MCF 10A (cell line): ENCODE measurements around the gene RBBP8. TPM values are rescaled to one million over a fixed set of nuclear protein-coding genes. Genes with fewer than 3 reads are reported as not detected.

ENCODE experiments used
- BruUV-seq: library from RNA; stranded (reverse); fragments of 400-500 nt; replicated peaks from 2 replicates; lab custom pipeline; 2021; lab: Mats Ljungman, UMichigan
- CTCF ChIA-PET: fragments of 300-600 bp; sonication (Branson Sonifier 250); formaldehyde crosslinking; extraction: SDS; loops from one replicate; lab custom pipeline; 2021; ENCODE audit warnings: antibody characterized with exemption, inconsistent platforms; lab: Yijun Ruan, JAX
- POLR2A ChIA-PET: fragments of 300-600, 350-650 bp; sonication (Branson Sonifier 250); formaldehyde crosslinking; extraction: SDS; loops from one replicate; lab custom pipeline; 2020; ENCODE audit warnings: antibody characterized with exemption, inconsistent platforms; lab: Yijun Ruan, JAX
- DNase-seq: peaks from one replicate; pipeline ENCODE4 v3.0.0-alpha.2; 2018; ENCODE audit not compliant: unreplicated experiment
- H3K27ac Mint-ChIP-seq: one replicate; pipeline ENCODE4 v1.8.0; 2022; ENCODE audit warnings: mild to moderate bottlenecking, low read depth, mixed read lengths; ENCODE audit not compliant: unreplicated experiment
- H3K27me3 Mint-ChIP-seq: one replicate; pipeline ENCODE4 v1.8.0; 2022; ENCODE audit warnings: mixed read lengths; ENCODE audit not compliant: insufficient read depth, unreplicated experiment
- H3K36me3 Mint-ChIP-seq: one replicate; pipeline ENCODE4 v1.8.0; 2022; ENCODE audit warnings: mild to moderate bottlenecking, moderate library complexity, mixed read lengths; ENCODE audit not compliant: insufficient read depth, unreplicated experiment
- H3K4me1 Mint-ChIP-seq: one replicate; pipeline ENCODE4 v1.8.0; 2022; ENCODE audit warnings: mixed read lengths; ENCODE audit not compliant: insufficient read depth, unreplicated experiment
- H3K4me3 Mint-ChIP-seq: one replicate; pipeline ENCODE4 v1.8.0; 2022; ENCODE audit warnings: mild to moderate bottlenecking, moderate library complexity, mixed read lengths; ENCODE audit not compliant: unreplicated experiment
- H3K9me3 Mint-ChIP-seq: one replicate; pipeline ENCODE4 v1.8.0; 2022; ENCODE audit warnings: mixed read lengths; ENCODE audit not compliant: unreplicated experiment
- intact Hi-C: fragments of 100-400 bp; cut with micrococcal nuclease; formaldehyde crosslinking; loops from 2 replicates; pipeline ENCODE4 v1.14.1; 2022
- total RNA-seq: library from RNA; stranded (reverse); gene quantifications from 2 replicates; pipeline ENCODE4 v1.2.3, GENCODE V29; 2022
- TF ChIP-seq, protein P1 (sequence below): fragments of 200-600 bp; IDR thresholded peaks from one replicate; pipeline ENCODE4 v1.8.0; 2022; ENCODE audit warnings: antibody characterized with exemption, mild to moderate bottlenecking; ENCODE audit not compliant: unreplicated experiment

Gene RBBP8
- total RNA-seq, 1 experiment from 2014 or later: 59.7 TPM

DNA sequence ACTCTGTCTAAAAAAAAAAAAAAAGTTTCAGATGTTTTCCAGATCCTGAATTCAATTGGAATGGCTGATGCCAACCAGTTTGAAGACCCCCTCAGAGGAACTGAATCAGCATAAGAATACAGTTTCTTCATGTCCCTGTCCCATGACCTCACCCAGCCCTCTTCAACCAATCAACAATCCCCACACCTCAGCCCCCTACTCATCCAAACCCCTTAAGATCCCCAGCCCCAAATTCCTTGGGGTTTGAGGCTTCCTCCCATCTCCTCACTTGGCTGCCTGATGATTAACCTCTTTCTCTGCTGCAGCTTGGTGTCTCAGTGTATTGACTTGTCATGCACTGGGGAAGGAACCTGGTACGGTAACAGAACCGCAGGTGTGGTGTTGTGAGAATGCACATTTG, 104.5 kb downstream of the RBBP8 start:
- H3K27ac Mint-ChIP-seq: no peak overlapping the region
- no peak for DNase-seq
- no TSS peak for BruUV-seq
- no peaks in the 10 kb centered on the region for H3K36me3 Mint-ChIP-seq
- POLR2A ChIA-PET: interaction anchor here (0.7 kb wide), 1 partner anchor 371 kb away, joined by 3 read pairs; no protein-coding TSS in a partner anchor
- H3K4me1 Mint-ChIP-seq: peaks cover 14% of the 10 kb centered on the region
- no peak overlapping the region for H3K4me3 Mint-ChIP-seq
- intact Hi-C loops: no loop called here
- CTCF ChIA-PET: interaction anchor here (0.7 to 1.2 kb wide), 2 partner anchors 94 to 468 kb away, joined by 3 read pairs; no protein-coding TSS in a partner anchor
- H3K9me3 Mint-ChIP-seq: no peaks in the 10 kb centered on the region
- H3K27me3 Mint-ChIP-seq: no peaks in the 10 kb centered on the region
- TF ChIP-seq, protein P1, sequence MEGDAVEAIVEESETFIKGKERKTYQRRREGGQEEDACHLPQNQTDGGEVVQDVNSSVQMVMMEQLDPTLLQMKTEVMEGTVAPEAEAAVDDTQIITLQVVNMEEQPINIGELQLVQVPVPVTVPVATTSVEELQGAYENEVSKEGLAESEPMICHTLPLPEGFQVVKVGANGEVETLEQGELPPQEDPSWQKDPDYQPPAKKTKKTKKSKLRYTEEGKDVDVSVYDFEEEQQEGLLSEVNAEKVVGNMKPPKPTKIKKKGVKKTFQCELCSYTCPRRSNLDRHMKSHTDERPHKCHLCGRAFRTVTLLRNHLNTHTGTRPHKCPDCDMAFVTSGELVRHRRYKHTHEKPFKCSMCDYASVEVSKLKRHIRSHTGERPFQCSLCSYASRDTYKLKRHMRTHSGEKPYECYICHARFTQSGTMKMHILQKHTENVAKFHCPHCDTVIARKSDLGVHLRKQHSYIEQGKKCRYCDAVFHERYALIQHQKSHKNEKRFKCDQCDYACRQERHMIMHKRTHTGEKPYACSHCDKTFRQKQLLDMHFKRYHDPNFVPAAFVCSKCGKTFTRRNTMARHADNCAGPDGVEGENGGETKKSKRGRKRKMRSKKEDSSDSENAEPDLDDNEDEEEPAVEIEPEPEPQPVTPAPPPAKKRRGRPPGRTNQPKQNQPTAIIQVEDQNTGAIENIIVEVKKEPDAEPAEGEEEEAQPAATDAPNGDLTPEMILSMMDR: no peak

DNA sequence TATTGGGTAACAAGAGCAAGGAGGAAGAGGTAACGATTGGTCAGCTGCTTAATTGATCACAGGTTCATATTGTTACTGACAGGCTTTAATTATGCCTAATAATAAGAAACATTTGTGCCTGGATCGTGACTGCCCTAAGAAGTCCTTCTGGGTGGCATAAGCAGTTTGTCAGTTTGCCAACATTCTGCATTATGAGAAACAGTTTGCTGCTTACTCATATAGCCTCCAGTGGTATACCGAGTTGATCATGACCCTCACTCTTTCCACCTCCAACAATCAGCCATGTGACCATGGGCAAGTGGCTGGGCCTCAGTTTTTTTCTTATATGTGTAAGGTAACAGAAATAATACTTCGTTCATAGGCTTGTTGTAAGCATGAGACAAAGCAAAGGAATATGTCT, 105.6 kb downstream of the RBBP8 start:
- Mint-ChIP-seq H3K4me1 (peaks cover 6% of the 10 kb centered on the region), H3K36me3 (no peaks in the 10 kb centered on the region), H3K9me3 (no peaks in the 10 kb centered on the region), H3K27me3 (no peaks in the 10 kb centered on the region), H3K4me3 (no peak overlapping the region), H3K27ac (no peak overlapping the region)
- TF ChIP-seq, protein P1: no peak
- intact Hi-C loops: no loop called here
- peak; percentile 87 for DNase-seq
- ChIA-PET POLR2A (interaction anchor here (0.6 kb wide), 1 partner anchor 87 kb away, joined by 3 read pairs; no protein-coding TSS in a partner anchor), CTCF (interaction anchor here (0.6 to 1.0 kb wide), 2 partner anchors 12 to 33 kb away, joined by 4 read pairs; no protein-coding TSS in a partner anchor)
- no TSS peak for BruUV-seq

DNA sequence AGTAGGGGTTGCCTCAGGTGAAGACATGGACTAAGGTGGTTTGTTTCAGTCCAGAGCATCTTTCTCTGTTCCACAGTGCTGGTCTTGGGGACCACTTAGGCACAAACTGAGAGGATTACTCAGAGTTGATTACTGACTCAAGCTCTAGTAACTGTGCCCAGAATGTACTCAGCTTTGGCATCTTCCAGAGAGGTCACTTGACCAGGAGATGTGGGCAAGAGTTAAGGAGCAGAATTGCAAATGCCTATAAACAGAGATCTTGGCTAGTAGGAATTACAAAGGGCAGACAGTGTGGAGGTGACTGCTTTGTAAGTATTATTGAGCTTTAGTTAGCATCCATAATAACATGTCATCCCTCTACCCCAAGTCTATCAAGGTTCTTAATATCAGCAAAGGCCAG, 109.0 kb downstream of the RBBP8 start:
- Mint-ChIP-seq H3K4me1 (peaks cover 6% of the 10 kb centered on the region), H3K27me3 (no peaks in the 10 kb centered on the region), H3K4me3 (no peak overlapping the region), H3K36me3 (no peaks in the 10 kb centered on the region), H3K9me3 (no peaks in the 10 kb centered on the region), H3K27ac (no peak overlapping the region)
- no TSS peak for BruUV-seq
- TF ChIP-seq, protein P1: no peak
- ChIA-PET CTCF (interaction anchor here (0.6 to 0.7 kb wide), 3 partner anchors 434 to 1221 kb away, joined by 4 to 5 read pairs (median 4); no protein-coding TSS in a partner anchor), POLR2A (no interaction called here)
- no peak for DNase-seq
- intact Hi-C loops: no loop called here

DNA sequence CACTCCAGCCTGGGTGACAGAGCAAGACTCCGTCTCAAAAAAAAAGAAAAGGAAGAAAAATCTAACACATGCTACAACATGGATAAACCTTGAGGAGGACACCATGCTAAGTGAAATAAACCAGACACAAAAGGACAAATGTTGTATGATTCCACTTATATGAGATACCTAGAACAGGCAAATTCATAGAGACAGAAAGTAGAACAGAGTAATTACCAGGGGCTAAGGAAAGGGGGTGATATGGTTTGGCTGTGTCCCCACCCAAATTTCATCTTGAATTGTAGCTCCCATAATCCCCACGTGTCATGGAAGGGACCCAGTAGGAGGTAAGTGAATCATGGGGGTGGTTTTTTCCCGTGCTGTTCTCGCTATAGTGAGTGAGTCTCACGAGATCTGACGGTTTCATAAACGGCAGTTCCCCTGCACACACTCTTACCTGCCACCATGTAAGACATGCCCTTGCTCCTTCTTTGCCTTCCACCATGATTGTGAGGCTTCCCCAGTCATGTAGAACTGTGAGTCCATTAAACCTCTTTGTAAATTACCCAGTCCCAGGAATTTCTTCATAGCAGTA, 110.8 kb downstream of the RBBP8 start:
- Mint-ChIP-seq H3K36me3 (no peaks in the 10 kb centered on the region), H3K4me1 (peaks cover 4% of the 10 kb centered on the region), H3K4me3 (no peak overlapping the region), H3K27me3 (no peaks in the 10 kb centered on the region), H3K27ac (no peak overlapping the region), H3K9me3 (no peaks in the 10 kb centered on the region)
- intact Hi-C loops: no loop called here
- ChIA-PET POLR2A (no interaction called here), CTCF (no interaction called here)
- TF ChIP-seq, protein P1: no peak
- no peak for DNase-seq
- no TSS peak for BruUV-seq
